Stimulated activated effector memory CD8-positive, alpha-beta T cell treated with anti-CD3 and anti-CD28 coated beads, Interleukin-12 subunit alpha, Interleukin-12 subunit beta, amount 100 ng/mL, for 72 hours (primary cell): ENCODE data around the gene EGFL8.
A peak's percentile ranks its signal among the peaks of the same experiment; 100 is the strongest.
"Not testable (repeated sequence)": the region's sequence is repeated elsewhere in the genome, so short reads cannot be mapped to it uniquely, and the experiment has no call there.

ENCODE experiments used
- ATAC-seq: fragments of 150-1000 bp; cut with Tn5 transposase; 2 replicates; pipeline ENCODE4 v1.10.0; 2021
- DNase-seq, 2 donors: peaks; one replicate each; pipeline ENCODE4 v3.0.0; 2021 to 2022; ENCODE audit warnings: low spot score in 2 of 2
- H3K27ac Mint-ChIP-seq: one replicate; pipeline ENCODE4 v1.8.0; 2022; ENCODE audit warnings: mild to moderate bottlenecking, mixed read lengths
- H3K36me3 Mint-ChIP-seq: one replicate; pipeline ENCODE4 v1.8.0; 2022; ENCODE audit warnings: mild to moderate bottlenecking, mixed read lengths
- H3K4me1 Mint-ChIP-seq: one replicate; pipeline ENCODE4 v1.8.0; 2022; ENCODE audit warnings: mixed read lengths
- H3K4me3 Mint-ChIP-seq: one replicate; pipeline ENCODE4 v1.8.0; 2022; ENCODE audit warnings: mild to moderate bottlenecking, mixed read lengths
- H3K9me3 Mint-ChIP-seq: one replicate; pipeline ENCODE4 v1.8.0; 2022; ENCODE audit warnings: mixed read lengths

Gene EGFL8

DNA sequence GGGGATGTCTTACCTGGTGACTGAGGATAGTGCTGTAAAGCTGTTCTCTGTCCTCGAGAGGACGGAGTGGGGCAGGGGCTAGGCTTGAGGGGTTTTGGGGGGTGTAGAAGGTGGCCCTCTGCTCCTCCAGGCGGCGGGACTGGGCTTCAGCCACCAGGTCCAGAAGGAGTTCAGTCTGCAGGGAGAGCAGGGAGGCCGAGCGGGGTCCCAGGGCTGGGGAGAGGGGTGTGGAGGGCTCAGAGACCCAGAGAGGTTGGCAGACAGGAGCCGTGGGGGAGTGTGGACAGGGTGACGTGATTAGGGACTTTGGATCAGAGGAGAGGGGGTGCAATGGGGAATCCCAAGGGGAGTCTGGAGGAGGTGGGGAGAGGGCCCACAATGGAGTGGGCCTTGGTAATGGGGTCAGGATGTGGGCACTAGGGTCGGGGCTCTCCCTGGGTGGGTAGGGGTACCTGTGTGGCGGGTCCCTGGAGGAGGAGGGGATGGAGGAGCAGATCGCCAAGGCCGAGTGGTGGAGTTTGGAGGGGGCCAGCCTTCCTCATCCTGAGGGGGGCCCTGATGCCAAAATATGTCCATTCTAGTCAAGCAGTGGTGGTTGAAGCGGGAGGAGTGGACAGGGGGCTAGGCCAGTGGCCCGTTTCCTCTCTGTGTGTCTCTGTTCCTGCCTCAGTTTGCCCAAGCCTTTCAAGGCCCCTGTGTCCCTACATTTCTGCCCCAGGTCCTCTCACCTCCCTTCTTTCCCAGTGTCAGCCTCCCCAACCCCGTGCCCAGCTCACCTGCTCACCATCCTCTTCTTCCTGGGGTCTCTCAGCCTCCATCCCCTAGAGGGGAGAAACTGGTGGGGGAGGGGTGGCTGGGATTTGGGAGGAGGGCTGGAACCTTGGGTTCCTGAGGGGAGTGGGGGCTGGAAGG is 27.6 kb downstream of the EGFL8 start:
- H3K36me3 Mint-ChIP-seq: peaks cover 69% of the 10 kb centered on the region
- H3K27ac Mint-ChIP-seq: peak overlapping the region; percentile 99
- no peak for ATAC-seq
- peaks cover 83% of the 10 kb centered on the region for H3K4me1 Mint-ChIP-seq
- no peak for DNase-seq
- no peaks in the 10 kb centered on the region for H3K9me3 Mint-ChIP-seq
- H3K4me3 Mint-ChIP-seq: peak overlapping the region; percentile 99

DNA sequence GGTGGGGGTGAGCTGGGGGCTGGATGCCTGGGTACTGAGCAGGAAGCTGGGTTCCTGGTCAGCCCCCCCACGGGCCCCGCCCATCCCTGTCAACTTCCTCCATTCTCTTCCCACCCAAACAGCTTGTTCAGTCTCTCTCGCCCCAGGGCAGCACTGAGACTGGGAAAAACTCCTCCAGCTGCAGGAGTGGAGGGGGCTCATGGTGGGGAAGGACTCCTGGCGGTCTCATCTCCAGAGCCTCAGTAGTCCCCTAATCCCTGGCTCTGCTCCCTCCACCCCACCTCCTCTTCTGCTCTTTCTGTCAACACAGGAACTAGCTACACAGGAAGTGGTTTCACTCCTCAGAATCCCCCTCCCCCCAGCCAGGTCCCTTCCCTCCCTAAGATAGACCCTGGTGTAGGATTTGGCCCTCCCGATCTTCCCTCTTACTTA is 28.2 kb downstream of the EGFL8 start, which contains the start of gene GPSM3:
Gene GPSM3 (minus strand): TSS at position 36 of the 432 bp plus-strand sequence. CDS start 130 bp downstream, outside the sequence.
- peaks cover 80% of the 10 kb centered on the region for H3K4me1 Mint-ChIP-seq
- DNase-seq (no peak), ATAC-seq (no peak)
- H3K4me3 Mint-ChIP-seq: peak within 1 kb of the TSS; percentile 99
- H3K9me3 Mint-ChIP-seq: no peaks in the 10 kb centered on the region
- peaks cover 66% of the 10 kb centered on the region for H3K36me3 Mint-ChIP-seq
- peak within 1 kb of the TSS; percentile 99 for H3K27ac Mint-ChIP-seq

- ATAC-seq, DNase-seq, H3K9me3 Mint-ChIP-seq: not testable (repeated sequence)
- Mint-ChIP-seq H3K4me1 (peaks cover 77% of the 10 kb centered on the region), H3K36me3 (peaks cover 63% of the 10 kb centered on the region), H3K27ac (peak overlapping the region; percentile 99), H3K4me3 (peak overlapping the region; percentile 99)
Observed at GRCh38 chr6:32193096-32193495, 28.7 kb downstream of the EGFL8 start.

DNA sequence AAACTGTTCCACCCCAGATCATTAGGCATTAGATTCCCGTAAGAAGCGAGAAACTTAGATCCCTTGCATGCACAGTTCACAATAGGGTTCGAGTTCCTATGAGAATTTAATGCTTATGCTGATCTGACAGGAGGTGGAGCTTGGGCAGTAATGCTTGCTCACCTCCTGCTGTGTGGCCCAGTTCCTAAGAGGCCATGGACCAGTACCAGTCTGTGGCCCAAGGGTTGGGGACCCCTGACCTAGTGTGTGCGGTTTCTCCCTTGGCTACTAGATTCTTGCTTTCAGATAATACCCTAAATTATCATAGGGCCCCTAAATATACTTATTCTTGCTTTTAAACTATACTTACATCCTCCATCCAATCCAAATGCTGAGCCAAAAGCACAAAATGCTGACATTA is 30.0 kb downstream of the EGFL8 start:
- DNase-seq (no peak), ATAC-seq (no peak)
- H3K4me3 Mint-ChIP-seq: peak overlapping the region; percentile 99
- no peaks in the 10 kb centered on the region for H3K9me3 Mint-ChIP-seq
- H3K4me1 Mint-ChIP-seq: peaks cover 64% of the 10 kb centered on the region
- H3K36me3 Mint-ChIP-seq: peaks cover 50% of the 10 kb centered on the region
- H3K27ac Mint-ChIP-seq: peak overlapping the region; percentile 99

DNA sequence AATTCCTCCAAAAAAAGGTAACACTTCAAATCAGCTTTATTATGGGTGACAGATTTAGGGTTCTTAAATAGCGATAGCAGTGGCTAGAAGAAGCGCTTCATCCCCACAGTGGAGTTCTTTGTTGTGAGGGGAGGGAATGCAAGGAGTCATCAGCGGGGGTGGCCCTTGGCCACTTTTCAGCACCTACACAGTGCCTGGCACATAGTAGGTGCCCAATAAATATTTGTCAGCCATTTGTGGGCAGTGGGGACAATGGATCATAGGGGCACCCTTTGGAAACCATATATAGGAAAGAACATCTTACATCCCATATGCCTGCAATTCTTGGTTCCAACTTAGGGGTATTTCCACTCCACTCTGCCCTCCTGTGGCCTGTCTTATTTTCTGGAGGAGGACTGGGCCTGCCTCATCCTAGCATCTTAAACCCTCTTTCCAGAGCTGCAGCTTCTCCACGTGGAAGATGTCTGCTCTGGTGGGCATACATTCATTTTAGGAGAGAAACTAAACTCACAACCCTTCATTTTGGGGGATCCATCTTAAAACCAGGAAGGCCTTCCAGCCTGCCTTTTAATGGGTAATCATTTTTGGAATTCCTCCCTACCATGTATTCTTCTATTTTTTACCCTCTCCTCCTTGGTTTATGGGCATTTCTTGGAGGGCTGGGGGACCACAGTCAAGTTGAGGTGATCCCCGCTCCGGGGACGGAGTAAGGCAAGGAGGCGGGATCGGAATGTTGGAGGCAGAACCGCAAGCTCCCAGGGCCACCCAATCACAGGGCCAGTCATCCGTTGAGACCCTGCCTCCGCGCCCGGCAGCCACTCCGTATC is 30.6 kb downstream of the EGFL8 start:
- Mint-ChIP-seq H3K4me3 (peak overlapping the region; percentile 99), H3K36me3 (peaks cover 47% of the 10 kb centered on the region), H3K27ac (peak overlapping the region; percentile 99), H3K4me1 (peaks cover 63% of the 10 kb centered on the region), H3K9me3 (no peaks in the 10 kb centered on the region)
- peak; percentile 4 for ATAC-seq
- DNase-seq: no peak

- Mint-ChIP-seq H3K4me1 (peaks cover 63% of the 10 kb centered on the region), H3K4me3 (peak overlapping the region; percentile 99)
Observed at GRCh38 chr6:32195652-32195901, 31.2 kb downstream of the EGFL8 start.

DNA sequence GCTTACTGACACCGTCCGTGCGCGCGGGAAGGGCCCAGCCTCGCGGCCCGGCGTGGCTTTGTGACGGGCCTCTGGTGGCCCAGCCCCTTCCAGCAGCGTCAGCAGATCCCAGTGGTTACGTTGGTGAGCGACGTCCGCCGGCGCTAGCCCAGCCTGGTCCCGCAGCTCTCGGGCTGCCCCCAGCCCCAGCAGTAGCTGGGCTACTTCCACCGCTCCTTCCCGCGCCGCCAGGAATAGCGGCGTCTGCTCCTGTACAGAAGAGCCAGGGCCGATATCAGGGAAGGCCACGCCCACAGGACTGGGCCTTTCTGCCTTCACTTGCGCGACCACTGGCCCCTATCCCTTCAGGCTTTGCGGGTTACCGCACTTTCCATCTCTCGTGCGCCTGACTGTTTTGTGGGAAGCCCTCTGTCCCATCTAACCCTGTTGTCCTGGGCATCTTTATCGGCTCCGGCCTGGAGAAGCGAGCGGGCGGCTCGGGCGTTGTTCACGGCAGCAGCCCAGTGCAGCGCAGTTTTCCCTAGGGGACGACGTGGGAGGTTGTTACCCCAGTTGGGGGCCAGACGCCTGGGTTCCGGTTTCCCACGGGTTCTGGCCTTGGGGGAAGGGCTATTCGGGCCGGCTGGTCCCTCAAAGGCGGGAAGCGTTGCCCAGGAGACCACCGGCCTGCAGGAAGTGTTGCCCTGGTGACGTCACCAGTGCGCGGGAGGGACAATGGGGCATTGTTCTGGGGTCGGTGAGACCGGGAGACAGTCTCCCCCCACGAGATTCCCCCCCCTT is 31.7 kb downstream of the EGFL8 start:
- H3K9me3 Mint-ChIP-seq: no peaks in the 10 kb centered on the region
- DNase-seq (peak; percentile 53 to 86), ATAC-seq (peak; percentile 90)
- H3K36me3 Mint-ChIP-seq: peaks cover 36% of the 10 kb centered on the region
- H3K27ac Mint-ChIP-seq: peak overlapping the region; percentile 99
- H3K4me3 Mint-ChIP-seq: peak overlapping the region; percentile 99
- peaks cover 59% of the 10 kb centered on the region for H3K4me1 Mint-ChIP-seq

More at GRCh38 chr6:32195652-32195901, 31.2 kb downstream of the EGFL8 start:
- H3K9me3 Mint-ChIP-seq: no peaks in the 10 kb centered on the region
- peak; percentile 99 to 100 for DNase-seq
- peaks cover 41% of the 10 kb centered on the region for H3K36me3 Mint-ChIP-seq
- peak overlapping the region; percentile 99 for H3K27ac Mint-ChIP-seq
- peak; percentile 90 for ATAC-seq

DNA sequence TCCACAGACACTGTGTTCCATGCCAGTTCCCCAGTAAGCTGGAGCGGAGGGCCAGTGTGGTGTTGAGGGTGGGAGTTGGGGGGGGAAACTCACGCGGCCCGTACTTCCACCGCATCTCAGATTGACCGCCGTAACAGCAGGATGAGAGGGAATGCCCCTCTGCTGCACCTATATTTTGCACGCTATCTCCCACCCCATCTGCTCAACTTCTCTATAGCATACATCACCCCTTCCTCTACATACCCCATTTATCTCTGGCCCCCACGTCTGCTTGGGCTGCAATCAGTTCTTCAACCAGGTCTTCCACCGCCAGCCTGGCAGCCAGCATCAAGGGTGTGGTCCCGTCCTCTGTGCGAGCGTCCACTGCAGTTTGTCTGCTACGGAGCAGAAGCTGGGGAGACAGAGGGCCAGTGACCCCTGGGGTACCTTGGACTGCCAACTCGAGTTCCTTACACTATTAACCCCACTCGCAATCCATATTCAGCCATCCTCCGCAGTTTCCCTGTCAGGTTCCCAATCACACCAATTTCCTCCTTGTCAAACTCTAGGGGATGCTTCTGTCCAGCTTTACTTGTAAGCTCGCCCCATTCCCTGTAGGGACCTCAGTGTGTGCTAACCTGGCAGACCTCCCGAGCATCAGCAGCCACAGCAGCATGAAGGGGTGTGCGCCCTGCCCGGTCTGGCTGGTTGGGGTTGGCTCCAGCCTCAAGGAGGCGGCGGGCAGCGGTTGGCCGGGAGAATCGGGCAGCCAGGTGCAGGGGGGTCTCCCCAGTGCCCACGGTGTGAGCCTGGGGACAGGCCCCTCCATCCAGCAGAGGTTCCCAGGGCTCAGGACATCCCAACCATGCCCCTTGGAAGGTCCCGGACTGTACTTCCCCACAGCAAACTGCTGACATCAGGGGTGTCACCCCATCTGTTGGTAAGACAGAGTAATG is 32.6 kb downstream of the EGFL8 start:
- peak overlapping the region; percentile 99 for H3K27ac Mint-ChIP-seq
- H3K36me3 Mint-ChIP-seq: peaks cover 28% of the 10 kb centered on the region
- H3K9me3 Mint-ChIP-seq: no peaks in the 10 kb centered on the region
- H3K4me3 Mint-ChIP-seq: peak overlapping the region; percentile 99
- DNase-seq (no peak), ATAC-seq (no peak)
- H3K4me1 Mint-ChIP-seq: peaks cover 51% of the 10 kb centered on the region

DNA sequence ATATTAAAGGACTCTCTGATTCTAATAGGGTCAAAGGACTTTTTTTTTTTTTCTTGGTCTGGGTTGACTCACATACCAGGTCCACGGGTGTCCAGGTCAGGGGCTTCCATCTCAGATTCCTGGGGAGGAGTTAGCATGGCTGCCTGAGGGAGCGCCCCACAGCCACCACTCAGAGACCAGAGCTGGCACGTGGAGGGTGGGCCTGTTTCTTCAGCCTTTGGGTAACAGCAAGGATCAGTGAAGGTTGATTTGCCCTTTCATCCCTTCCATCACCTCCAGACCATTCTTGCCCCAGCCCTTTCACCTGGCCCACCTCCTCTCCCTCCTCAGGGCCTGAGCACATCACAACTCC is 33.9 kb downstream of the EGFL8 start:
- peaks cover 19% of the 10 kb centered on the region for H3K36me3 Mint-ChIP-seq
- no peak overlapping the region for H3K27ac Mint-ChIP-seq
- ATAC-seq (no peak), DNase-seq (no peak)
- H3K4me3 Mint-ChIP-seq: no peak overlapping the region
- H3K9me3 Mint-ChIP-seq: no peaks in the 10 kb centered on the region
- H3K4me1 Mint-ChIP-seq: peaks cover 37% of the 10 kb centered on the region

DNA sequence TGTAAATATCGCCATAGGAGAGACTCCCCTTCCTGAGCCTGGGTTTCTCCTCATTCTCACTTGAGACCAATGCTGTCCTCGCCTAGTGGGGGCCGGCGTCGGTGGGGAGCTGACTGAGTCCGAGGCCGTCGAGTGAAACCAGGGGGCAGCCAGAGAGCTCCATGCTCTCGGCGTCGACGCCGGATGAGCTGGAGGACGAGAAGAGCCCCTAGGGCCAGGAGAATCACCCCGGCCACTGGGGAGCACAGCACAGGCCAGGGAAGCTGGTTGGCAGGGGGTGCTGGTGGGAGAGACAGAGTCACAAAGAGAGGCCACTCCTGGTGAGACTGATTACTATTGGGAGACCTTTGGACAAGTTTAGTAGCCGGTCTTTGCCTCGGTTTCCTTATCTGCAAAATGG is 34.5 kb downstream of the EGFL8 start:
- Mint-ChIP-seq H3K4me3 (no peak overlapping the region), H3K9me3 (no peaks in the 10 kb centered on the region), H3K36me3 (peaks cover 19% of the 10 kb centered on the region), H3K4me1 (peaks cover 32% of the 10 kb centered on the region), H3K27ac (no peak overlapping the region)
- DNase-seq: no peak
- ATAC-seq: no peak

DNA sequence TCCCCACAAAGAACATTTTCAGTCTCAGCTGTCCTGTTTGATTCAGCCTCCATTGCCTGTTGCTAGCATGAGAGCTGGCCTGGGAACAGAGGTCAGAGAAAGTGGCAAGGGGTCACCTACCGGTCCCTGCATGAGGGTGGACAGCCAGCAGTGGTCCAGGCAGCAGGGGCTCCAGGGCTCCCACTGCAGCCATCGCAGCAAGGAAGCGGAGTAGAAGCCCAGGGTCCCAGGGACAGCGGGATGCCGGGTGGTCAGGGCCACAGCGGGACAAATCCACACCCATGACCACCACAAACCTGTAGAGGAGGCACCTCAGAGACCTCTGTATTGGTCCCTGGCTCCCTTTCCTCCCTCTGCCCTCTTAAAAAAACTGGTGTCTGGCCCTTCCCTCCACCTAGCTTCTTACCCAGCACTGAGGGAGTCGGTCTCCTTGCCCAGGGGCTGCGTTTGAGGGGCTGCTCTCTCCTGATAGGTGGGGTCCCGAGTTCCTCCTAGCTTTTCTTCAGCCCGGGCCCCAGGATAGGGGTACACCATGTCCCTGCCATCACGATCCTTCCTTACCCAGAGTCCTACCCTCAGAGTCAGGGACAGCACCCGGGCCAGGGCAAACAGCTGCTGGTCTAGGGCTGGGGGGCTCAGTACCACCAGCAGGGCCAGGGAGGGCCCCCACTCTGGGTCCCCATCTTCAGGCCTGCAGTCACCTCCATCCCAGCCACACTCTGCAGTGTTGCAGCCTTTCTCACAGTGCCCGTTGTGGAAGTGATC is 36.5 kb downstream of the EGFL8 start:
- ATAC-seq (no peak), DNase-seq (no peak)
- peaks cover 14% of the 10 kb centered on the region for H3K4me1 Mint-ChIP-seq
- no peak overlapping the region for H3K27ac Mint-ChIP-seq
- H3K4me3 Mint-ChIP-seq: no peak overlapping the region
- H3K36me3 Mint-ChIP-seq: peaks cover 14% of the 10 kb centered on the region
- no peaks in the 10 kb centered on the region for H3K9me3 Mint-ChIP-seq

GRCh38 chr6:32202186-32202585 is 37.8 kb downstream of the EGFL8 start:
- Mint-ChIP-seq H3K36me3 (peaks cover 1% of the 10 kb centered on the region), H3K4me3 (no peak overlapping the region), H3K27ac (no peak overlapping the region), H3K9me3 (no peaks in the 10 kb centered on the region), H3K4me1 (peaks cover 1% of the 10 kb centered on the region)
- DNase-seq (no peak), ATAC-seq (no peak)

- H3K27ac Mint-ChIP-seq: no peak overlapping the region
- ATAC-seq (no peak), DNase-seq (no peak)
- no peaks in the 10 kb centered on the region for H3K4me1 Mint-ChIP-seq
- H3K9me3 Mint-ChIP-seq: no peaks in the 10 kb centered on the region
- no peaks in the 10 kb centered on the region for H3K36me3 Mint-ChIP-seq
- H3K4me3 Mint-ChIP-seq: no peak overlapping the region
Observed at GRCh38 chr6:32203426-32204267, 39.3 kb downstream of the EGFL8 start.
